ENCODE measurements around the gene CHRNG. TPM values are rescaled to one million over a fixed set of nuclear protein-coding genes. Genes with fewer than 3 reads are reported as not detected.
A peak's percentile ranks its signal among the peaks of the same experiment; 100 is the strongest.

The CHRNG gene
- total RNA-seq, 1 donor from 2014 or later: not detected

DNA sequence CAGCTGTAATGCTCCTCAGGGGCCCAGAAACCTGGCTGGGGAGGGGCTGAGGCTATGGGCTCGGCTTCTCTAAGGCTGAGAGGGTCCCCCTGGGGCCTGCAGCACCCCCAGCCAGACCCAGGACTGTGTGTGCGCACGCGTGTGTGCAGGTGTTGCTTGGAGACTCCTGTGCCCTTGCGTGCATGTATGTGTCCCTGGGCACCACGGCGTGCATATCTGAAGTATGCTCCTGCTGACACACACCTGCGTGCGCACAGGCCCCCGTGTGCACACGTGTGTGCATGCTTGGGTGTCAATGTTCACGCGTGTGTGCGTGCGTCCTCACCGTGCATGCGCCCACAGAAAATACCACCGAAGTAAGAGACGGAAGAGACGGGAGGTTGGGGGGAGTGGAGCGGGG is 37.0 kb upstream of the CHRNG start:
- Mint-ChIP-seq H3K27ac (ENCODE audit: unreplicated experiment) (no peak overlapping the region), H3K36me3 (ENCODE audit: unreplicated experiment) (no peaks in the 10 kb centered on the region), H3K4me1 (ENCODE audit: unreplicated experiment) (peaks cover 9% of the 10 kb centered on the region), H3K9me3 (ENCODE audit: unreplicated experiment) (no peaks in the 10 kb centered on the region), H3K27me3 (ENCODE audit: unreplicated experiment) (peaks cover 61% of the 10 kb centered on the region), H3K4me3 (ENCODE audit: unreplicated experiment) (peak overlapping the region; percentile 52)
- DNase-seq (ENCODE audit: extremely low spot score, unreplicated experiment): no peak
- TF ChIP-seq CTCF (IDR thresholded peaks at IDR 0.05): no peak

DNA sequence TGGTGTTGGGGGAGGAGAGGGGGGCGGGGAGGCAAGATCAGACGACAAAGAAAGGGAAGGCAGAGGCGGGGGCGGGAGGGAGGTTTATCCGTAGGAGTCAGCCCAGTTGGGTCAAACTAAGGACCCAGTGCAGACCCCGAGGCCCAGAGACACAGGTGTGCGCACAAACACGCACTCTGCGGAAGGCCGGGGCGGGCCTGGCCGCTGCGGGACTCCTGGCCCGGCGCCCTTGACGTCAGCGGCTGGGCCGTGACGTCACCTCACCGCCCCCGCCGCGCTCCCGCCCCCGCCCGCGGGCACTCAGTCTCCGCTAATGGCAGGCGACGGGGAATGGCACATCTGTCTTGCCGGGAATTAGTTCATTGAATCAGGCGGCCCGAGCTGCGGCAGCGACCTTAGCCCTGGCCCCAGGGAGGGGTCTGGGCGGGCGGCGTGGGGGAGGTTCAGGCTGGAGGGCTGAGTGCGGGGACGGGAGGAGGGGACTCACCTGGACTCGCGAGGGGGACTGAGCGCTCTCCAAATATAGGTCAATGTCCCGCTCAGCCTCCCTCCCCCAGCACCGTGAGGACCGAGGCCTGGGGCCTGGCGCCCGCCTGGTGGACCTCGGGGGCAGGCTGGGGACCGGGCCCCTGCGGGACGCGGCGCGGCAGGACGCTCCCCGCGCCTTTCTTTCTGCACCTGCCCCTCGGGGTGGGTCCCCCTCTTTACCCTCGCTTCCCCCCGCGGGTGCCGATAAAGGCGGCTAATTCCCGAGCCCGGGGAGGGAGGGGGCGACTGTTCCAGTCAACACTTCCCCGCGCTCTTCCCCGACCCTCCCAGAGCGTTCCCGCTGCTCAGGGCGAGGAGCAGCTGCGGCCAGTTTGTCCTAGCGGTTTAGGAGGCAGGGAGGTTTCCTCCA is 36.3 kb upstream of the CHRNG start:
- Mint-ChIP-seq H3K4me1 (ENCODE audit: unreplicated experiment) (peaks cover 9% of the 10 kb centered on the region), H3K27ac (ENCODE audit: unreplicated experiment) (no peak overlapping the region), H3K36me3 (ENCODE audit: unreplicated experiment) (no peaks in the 10 kb centered on the region), H3K4me3 (ENCODE audit: unreplicated experiment) (peak overlapping the region; percentile 54), H3K27me3 (ENCODE audit: unreplicated experiment) (peaks cover 60% of the 10 kb centered on the region), H3K9me3 (ENCODE audit: unreplicated experiment) (no peaks in the 10 kb centered on the region)
- TF ChIP-seq CTCF (IDR thresholded peaks at IDR 0.05): no peak
- no peak for DNase-seq (ENCODE audit: extremely low spot score, unreplicated experiment)

DNA sequence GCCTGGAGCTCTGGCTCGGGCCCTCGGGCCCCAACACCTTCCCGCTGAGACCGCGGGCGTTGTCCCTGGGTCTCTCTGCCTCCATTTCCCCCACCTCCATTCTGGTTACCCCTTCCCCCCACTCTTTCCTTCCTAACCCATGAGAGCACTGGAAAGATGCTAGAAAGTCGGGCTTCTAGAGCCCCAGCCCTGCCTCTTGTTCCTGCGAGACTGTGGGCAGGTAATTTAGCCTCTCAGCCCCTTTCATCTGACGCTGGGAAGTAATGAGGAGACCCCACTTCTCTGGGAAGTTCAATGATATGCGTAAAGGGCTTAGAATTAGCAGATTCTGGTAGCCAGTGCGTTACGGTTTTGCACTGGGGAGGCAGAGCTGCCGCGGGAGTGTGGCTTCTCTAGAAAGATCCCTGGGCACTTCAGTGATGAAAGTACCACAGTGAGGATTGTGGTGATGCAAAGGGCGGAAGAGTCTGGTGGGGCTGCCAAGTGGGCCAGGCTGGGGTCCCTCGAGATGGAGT is 35.6 kb upstream of the CHRNG start:
- H3K4me3 Mint-ChIP-seq (ENCODE audit: unreplicated experiment): peak overlapping the region; percentile 54
- DNase-seq (ENCODE audit: extremely low spot score, unreplicated experiment): no peak
- no peaks in the 10 kb centered on the region for H3K9me3 Mint-ChIP-seq (ENCODE audit: unreplicated experiment)
- H3K27ac Mint-ChIP-seq (ENCODE audit: unreplicated experiment): no peak overlapping the region
- H3K27me3 Mint-ChIP-seq (ENCODE audit: unreplicated experiment): peaks cover 59% of the 10 kb centered on the region
- H3K4me1 Mint-ChIP-seq (ENCODE audit: unreplicated experiment): peaks cover 9% of the 10 kb centered on the region
- H3K36me3 Mint-ChIP-seq (ENCODE audit: unreplicated experiment): no peaks in the 10 kb centered on the region
- TF ChIP-seq CTCF (IDR thresholded peaks at IDR 0.05): no peak

DNA sequence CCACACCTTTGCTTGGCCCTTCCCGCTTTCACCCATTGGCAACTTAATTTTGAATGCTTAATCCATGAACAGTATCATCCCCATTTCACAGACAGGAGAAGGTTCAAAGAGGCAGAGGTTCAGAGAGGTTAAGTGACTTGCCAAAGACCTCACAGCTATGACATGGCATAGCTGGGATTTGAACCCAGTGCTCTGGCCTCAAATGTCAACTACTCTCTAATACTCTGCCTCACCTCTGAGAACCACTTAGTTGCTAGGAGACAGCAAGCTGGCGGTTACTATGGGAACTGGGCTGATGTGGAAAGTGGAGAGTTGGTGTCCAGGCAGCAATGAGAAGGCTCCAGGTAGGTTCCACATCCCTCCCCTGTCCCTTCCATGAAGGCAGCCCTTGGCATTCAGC is 35.1 kb upstream of the CHRNG start:
- Mint-ChIP-seq H3K4me1 (ENCODE audit: unreplicated experiment) (peaks cover 9% of the 10 kb centered on the region), H3K27me3 (ENCODE audit: unreplicated experiment) (peaks cover 60% of the 10 kb centered on the region), H3K4me3 (ENCODE audit: unreplicated experiment) (no peak overlapping the region), H3K27ac (ENCODE audit: unreplicated experiment) (no peak overlapping the region), H3K36me3 (ENCODE audit: unreplicated experiment) (no peaks in the 10 kb centered on the region), H3K9me3 (ENCODE audit: unreplicated experiment) (no peaks in the 10 kb centered on the region)
- TF ChIP-seq CTCF (IDR thresholded peaks at IDR 0.05): no peak
- DNase-seq (ENCODE audit: extremely low spot score, unreplicated experiment): no peak

GRCh38 chr2:232505856-232506255 is 33.6 kb upstream of the CHRNG start:
- TF ChIP-seq CTCF (IDR thresholded peaks at IDR 0.05): no peak
- H3K36me3 Mint-ChIP-seq (ENCODE audit: unreplicated experiment): no peaks in the 10 kb centered on the region
- H3K9me3 Mint-ChIP-seq (ENCODE audit: unreplicated experiment): no peaks in the 10 kb centered on the region
- DNase-seq (ENCODE audit: extremely low spot score, unreplicated experiment): no peak
- no peak overlapping the region for H3K4me3 Mint-ChIP-seq (ENCODE audit: unreplicated experiment)
- peaks cover 59% of the 10 kb centered on the region for H3K27me3 Mint-ChIP-seq (ENCODE audit: unreplicated experiment)
- H3K27ac Mint-ChIP-seq (ENCODE audit: unreplicated experiment): no peak overlapping the region
- H3K4me1 Mint-ChIP-seq (ENCODE audit: unreplicated experiment): peaks cover 9% of the 10 kb centered on the region

Measured in osteocyte (in vitro differentiated cells).